Sigmoid colon (tissue), 7 donors: Measurements from ENCODE around the gene GRB14. TPM values are rescaled to one million over a fixed set of nuclear protein-coding genes. Genes with fewer than 3 reads are reported as not detected.
"Not testable (repeated sequence)": the region's sequence is repeated elsewhere in the genome, so short reads cannot be mapped to it uniquely, and the experiment has no call there.

Experiments used
- DNase-seq: peaks from one replicate; pipeline ENCODE4 v3.0.0-alpha.2; 2019
- H3K27ac ChIP-seq, 4 donors: fragments of 200-600 bp; sonication (generic); one replicate each; pipeline ENCODE4 v1.5.1; 2016 to 2019; ENCODE audit warnings: mild to moderate bottlenecking in 1 of 4
- H3K27me3 ChIP-seq, 3 donors: fragments of 200-600 bp; sonication (generic); one replicate each; pipeline ENCODE4 v1.5.1; 2019; ENCODE audit warnings: mild to moderate bottlenecking in 1 of 3
- H3K36me3 ChIP-seq, 4 donors: fragments of 200-600 bp; sonication (generic); one replicate each; pipeline ENCODE4 v1.5.1; 2016 to 2019
- H3K4me1 ChIP-seq, 4 donors: fragments of 200-600 bp; sonication (generic); one replicate each; pipeline ENCODE4 v1.5.1; 2017 to 2019
- H3K4me3 ChIP-seq, 4 donors: fragments of 200-600 bp; sonication (generic); one replicate each; pipeline ENCODE4 v1.5.1; 2017 to 2019; ENCODE audit warnings: mild to moderate bottlenecking in 2 of 4, moderate library complexity in 1 of 4
- H3K9me3 ChIP-seq, 4 donors: fragments of 200-600 bp in 3 of 4; sonication (generic) in 3 of 4; one replicate each; pipeline versions ENCODE4 v1.5.1 to v1.6.1; 2013 to 2019
- CTCF ChIP-seq, 4 experiments: fragments of 450-650 bp in 3 of 4; fragments of 200-600 bp in 1 of 4; IDR thresholded peaks; one replicate each; pipeline ENCODE4 v1.5.1; 2016 to 2019; ENCODE audit warnings: antibody characterized with exemption in 4 of 4, mild to moderate bottlenecking in 3 of 4, moderate library complexity in 2 of 4
- EP300 ChIP-seq, 4 donors: sonication (generic); formaldehyde crosslinking; IDR thresholded peaks; one replicate each; pipeline ENCODE4 v1.6.1; 2017; ENCODE audit warnings: antibody characterized with exemption in 4 of 4
- POLR2A ChIP-seq, 2 donors: fragments of 450-650 bp; IDR thresholded peaks; one replicate each; pipeline ENCODE4 v1.6.1; 2016; ENCODE audit warnings: antibody characterized with exemption in 2 of 2, mild to moderate bottlenecking in 2 of 2, moderate library complexity in 2 of 2
- POLR2AphosphoS5 ChIP-seq, 4 donors: sonication (generic); formaldehyde crosslinking; IDR thresholded peaks; one replicate each; pipeline ENCODE4 v1.6.1; 2017; ENCODE audit warnings: antibody characterized with exemption in 4 of 4
- WGBS, 2 donors: extraction: QIAGEN DNeasy Blood & Tissue Kit; methylation state at CpG; one replicate each; pipeline ENCODE4 v1.1.7; 2013; 5-methylcytosine and 5-hydroxymethylcytosine counted together
- intact Hi-C: fragments of 100-400 bp; cut with DNase I; formaldehyde crosslinking; loops from one replicate; pipeline ENCODE4 v1.15.1; 2023
- polyA plus RNA-seq, 3 donors: library from polyadenylated mRNA; stranded (reverse); fragments of 200-250 nt; gene quantifications; one replicate each; pipeline ENCODE4 v1.2.3, GENCODE V29; 2013
- total RNA-seq, 4 donors: library from RNA; depleted of rRNA; stranded (reverse); fragments of >200 nt; gene quantifications; one replicate each; pipeline ENCODE4 v1.1.0, GENCODE V29; 2016
- donor health status: healthy with polysubstance abuse.
- donor health status: Bipolar disorder and iron deficiency.
- donor health status: healthy.

GRB14 gene
- total and polyA plus RNA-seq, 7 donors = 0.46 to 19.8 (median 12.5) TPM

- Histone ChIP-seq H3K4me1 (no peaks in the 10 kb centered on the region), H3K27ac (no peak overlapping the region), H3K36me3 (no peaks in the 10 kb centered on the region), H3K4me3 (no peak overlapping the region), H3K27me3 (no peaks in the 10 kb centered on the region), H3K9me3 (no peaks in the 10 kb centered on the region)
- no peak for DNase-seq
- WGBS, 2 donors = 92 to 94% methylated on average over 2 of the region's 2 CpGs
- TF ChIP-seq POLR2A (IDR thresholded peaks at IDR 0.05) = no peak
- no peak for TF ChIP-seq CTCF (IDR thresholded peaks at IDR 0.05)
- TF ChIP-seq POLR2AphosphoS5 (IDR thresholded peaks at IDR 0.05) = no peak
- no peak for TF ChIP-seq EP300 (IDR thresholded peaks at IDR 0.05)
- intact Hi-C loops = no loop called here
Observed at GRCh38 chr2:164642268-164642667, 21.0 kb upstream of the GRB14 start.

- intact Hi-C loops, H3K4me1 ChIP-seq, H3K4me3 ChIP-seq, H3K36me3 ChIP-seq, H3K27me3 ChIP-seq, DNase-seq, H3K9me3 ChIP-seq, H3K27ac ChIP-seq: not testable (repeated sequence)
- WGBS, 2 donors = 48 to 67% methylated on average over 2 of the region's 3 CpGs
Observed at GRCh38 chr2:164628319-164628718, 7.0 kb upstream of the GRB14 start.

- Histone ChIP-seq H3K36me3 (no peaks in the 10 kb centered on the region), H3K4me3 (no peak overlapping the region), H3K4me1 (peaks cover 0 to 12% (median 3%) of the 10 kb centered on the region in 4 donors), H3K27me3 (no peaks in the 10 kb centered on the region), H3K9me3 (no peaks in the 10 kb centered on the region), H3K27ac (no peak overlapping the region)
- 93 to 95% methylated on average over 3 of the region's 3 CpGs for WGBS, 2 donors
- DNase-seq = no peak
- intact Hi-C loops = no loop called here
- TF ChIP-seq POLR2AphosphoS5 (IDR thresholded peaks at IDR 0.05) = no peak
- TF ChIP-seq CTCF (IDR thresholded peaks at IDR 0.05) = no peak
- TF ChIP-seq EP300 (IDR thresholded peaks at IDR 0.05) = no peak
- no peak for TF ChIP-seq POLR2A (IDR thresholded peaks at IDR 0.05)
Observed at GRCh38 chr2:164625378-164625971, 4.2 kb upstream of the GRB14 start.

GRCh38 chr2:164624316-164624715 lies 3.0 kb upstream of the GRB14 start:
- Histone ChIP-seq H3K27me3 (no peaks in the 10 kb centered on the region), H3K9me3 (no peaks in the 10 kb centered on the region), H3K36me3 (no peaks in the 10 kb centered on the region), H3K27ac (no peak overlapping the region), H3K4me1 (peaks cover 0 to 14% (median 5%) of the 10 kb centered on the region in 4 donors), H3K4me3 (no peak overlapping the region)
- no peak for TF ChIP-seq EP300 (IDR thresholded peaks at IDR 0.05)
- TF ChIP-seq POLR2AphosphoS5 (IDR thresholded peaks at IDR 0.05) = no peak
- TF ChIP-seq POLR2A (IDR thresholded peaks at IDR 0.05) = no peak
- WGBS, 2 donors = 56 to 81% methylated on average over 2 of the region's 2 CpGs
- DNase-seq = no peak
- intact Hi-C loops = no loop called here

GRCh38 chr2:164622338-164623106 lies 1.2 kb upstream of the GRB14 start:
- intact Hi-C loops = no loop called here
- DNase-seq = no peak
- no peaks in the 10 kb centered on the region for H3K27me3 ChIP-seq

More at GRCh38 chr2:164622338-164623106, 1.2 kb upstream of the GRB14 start:
- no peak overlapping the region for H3K27ac ChIP-seq
- 90 to 93% methylated on average over 12 of the region's 12 CpGs for WGBS, 2 donors
- H3K9me3 ChIP-seq = no peaks in the 10 kb centered on the region
- H3K4me3 ChIP-seq = no peak overlapping the region
- peaks cover 0 to 14% (median 5%) of the 10 kb centered on the region in 4 donors for H3K4me1 ChIP-seq
- no peaks in the 10 kb centered on the region for H3K36me3 ChIP-seq
- TF ChIP-seq POLR2AphosphoS5 (IDR thresholded peaks at IDR 0.05) (no peak), EP300 (IDR thresholded peaks at IDR 0.05) (no peak), POLR2A (IDR thresholded peaks at IDR 0.05) (no peak), CTCF (IDR thresholded peaks at IDR 0.05) (no peak)
